Heart right ventricle (tissue), 16 donors: ENCODE measurements around the gene EFHD1. TPM values are rescaled to one million over a fixed set of nuclear protein-coding genes. Genes with fewer than 3 reads are reported as not detected.

Source experiments
- ATAC-seq, 8 donors: fragments of 200-7000 bp; cut with Tn5 transposase; one replicate each; pipeline ENCODE4 v1.9.1; 2020; ENCODE audit warnings: mild to moderate bottlenecking in 8 of 8, moderate library complexity in 8 of 8, moderate number of reproducible peaks in 1 of 8
- DNase-seq, 2 donors: peaks; one replicate each; pipeline ENCODE4 v3.0.0-alpha.2; 2020
- H3K27ac ChIP-seq, 10 donors: fragments of 200-600 bp; sonication (generic) in 2 of 10; one replicate each; pipeline versions ENCODE4 v1.5.0 to v1.8.0; 2020 to 2022; ENCODE audit warnings: mild to moderate bottlenecking in 3 of 10
- H3K27me3 ChIP-seq, 7 donors: fragments of 200-600 bp; one replicate each; pipeline ENCODE4 v1.8.0; 2021 to 2022; ENCODE audit warnings: mild to moderate bottlenecking in 2 of 7
- H3K36me3 ChIP-seq, 9 donors: fragments of 200-600 bp; sonication (generic) in 1 of 9; one replicate each; pipeline versions ENCODE4 v1.5.0 to v1.8.0; 2020 to 2022; ENCODE audit warnings: mild to moderate bottlenecking in 2 of 9
- H3K4me1 ChIP-seq, 9 donors: fragments of 200-600 bp; sonication (generic) in 1 of 9; one replicate each; pipeline versions ENCODE4 v1.5.0 to v1.8.0; 2020 to 2022; ENCODE audit warnings: mild to moderate bottlenecking in 4 of 9
- H3K4me3 ChIP-seq, 10 donors: fragments of 200-600 bp; sonication (generic) in 2 of 10; one replicate each; pipeline versions ENCODE4 v1.5.0 to v1.8.0; 2020 to 2022; ENCODE audit warnings: mild to moderate bottlenecking in 7 of 10, moderate library complexity in 2 of 10
- H3K9me3 ChIP-seq, 11 donors: fragments of 200-600 bp in 10 of 11; sonication (generic) in 2 of 11; one replicate each; pipeline versions ENCODE4 v1.5.0 to v1.8.0; 2013 to 2022; ENCODE audit warnings: mild to moderate bottlenecking in 2 of 11, control low read depth in 1 of 11, moderate library complexity in 1 of 11
- WGBS, 2 donors: extraction: QIAGEN DNeasy Blood & Tissue Kit; methylation state at CpG; one replicate each; pipeline ENCODE4 v1.1.7; 2013; ENCODE audit warnings: inconsistent platforms in 1 of 2; 5-methylcytosine and 5-hydroxymethylcytosine counted together
- intact Hi-C, 10 donors: fragments of 100-400 bp; cut with DNase I; formaldehyde crosslinking; loops; one replicate each; pipeline versions ENCODE4 v1.11.1 to v1.14.2; 2022
- polyA plus RNA-seq, 2 donors: library from polyadenylated mRNA; stranded (reverse); fragments of 200-250 nt; gene quantifications; one replicate each; pipeline ENCODE4 v1.2.3, GENCODE V29; 2013
- total RNA-seq, 10 donors: library from RNA; stranded (reverse); fragmentation: NEBNext Ultra II Directional in 3 of 10; extraction: Animal tissue kit (Norgen Biotek cat#: 25700) in 3 of 10; gene quantifications; one replicate each; pipeline versions ENCODE4 v1.2.1 to v1.2.4, GENCODE V29; 2021 to 2023
- TF ChIP-seq, protein P1 (sequence below), 9 donors: fragments of 200-600 bp; sonication (generic) in 2 of 9; IDR thresholded peaks; one replicate each; pipeline versions ENCODE4 v1.5.0 to v1.8.0; 2021 to 2022; ENCODE audit warnings: antibody characterized with exemption in 9 of 9, mild to moderate bottlenecking in 5 of 9, moderate library complexity in 1 of 9
- donor health status: Arrhythmogenic right ventricular cardiomyopathy.
- donor health status: ischemic (EF 13 %, LVEDD 7.1; RV severe dilation, severe dysfunction).
- donor health status: healthy with polysubstance abuse.
- donor health status: DM: no; HTN: yes; CAD: no.
- donor health status: DM: no; HTN: no; CAD: no.
- donor health status: ischemic (EF 25% LVEDD 6.9; RV normal size, moderate dysfunction).
- donor health status: ischemic (EF 25% LVEDD 5.7; RV mildly dilated, moderate dysfunction).
- donor health status: healthy.
- donor health status: DM: yes; HTN: yes; CAD: no.
- donor health status: Ischemic cardiomyopathy.
- donor health status: ischemic (EF 35%, LVEDD 5.7; RV mildly dilated, moderate dysfunction).
- donor health status: nonischemic (EF 11% LVEDD 7.7; RV severe dilation, severe dysfunction).
- donor health status: DM: yes; HTN: yes; CAD: no.
- donor health status: PGD.
- donor health status: ischemic (EF 29% LVEDD 5.4; RV normal size, mild dysfunction).
- donor health status: nonischemic (EF 23%, LVEDD 6.1; RV moderate dilation, normal function).

The EFHD1 gene
- total and polyA plus RNA-seq, 12 donors, result 8.1 to 36.2 (median 19.5) TPM

DNA sequence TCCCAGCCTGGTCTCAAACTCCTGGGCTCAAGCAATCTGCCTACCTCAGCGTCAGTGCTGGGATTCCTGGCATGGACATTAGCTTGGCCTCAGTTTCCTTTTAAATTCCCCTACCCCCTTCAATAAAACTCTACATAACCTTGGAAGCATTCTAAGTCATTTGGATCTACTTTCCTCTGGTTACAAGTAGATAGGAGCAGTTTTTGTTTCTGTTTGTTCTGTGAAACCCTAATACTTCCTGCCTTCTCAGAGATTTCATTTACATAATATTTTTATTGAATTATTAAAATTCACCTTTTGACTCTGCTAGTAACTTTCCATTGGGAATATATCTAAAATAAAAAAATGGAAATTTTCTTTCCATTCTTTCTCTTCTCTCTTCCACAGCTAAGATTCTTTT lies 89.6 kb downstream of the EFHD1 start:
- no peak overlapping the region for H3K27ac ChIP-seq
- H3K4me1 ChIP-seq, result peaks cover 0 to 26% (median 17%) of the 10 kb centered on the region in 9 donors
- H3K27me3 ChIP-seq, result no peaks in the 10 kb centered on the region
- DNase-seq (no peak), ATAC-seq (no peak)
- intact Hi-C loops, result no loop called here
- TF ChIP-seq, protein P1, sequence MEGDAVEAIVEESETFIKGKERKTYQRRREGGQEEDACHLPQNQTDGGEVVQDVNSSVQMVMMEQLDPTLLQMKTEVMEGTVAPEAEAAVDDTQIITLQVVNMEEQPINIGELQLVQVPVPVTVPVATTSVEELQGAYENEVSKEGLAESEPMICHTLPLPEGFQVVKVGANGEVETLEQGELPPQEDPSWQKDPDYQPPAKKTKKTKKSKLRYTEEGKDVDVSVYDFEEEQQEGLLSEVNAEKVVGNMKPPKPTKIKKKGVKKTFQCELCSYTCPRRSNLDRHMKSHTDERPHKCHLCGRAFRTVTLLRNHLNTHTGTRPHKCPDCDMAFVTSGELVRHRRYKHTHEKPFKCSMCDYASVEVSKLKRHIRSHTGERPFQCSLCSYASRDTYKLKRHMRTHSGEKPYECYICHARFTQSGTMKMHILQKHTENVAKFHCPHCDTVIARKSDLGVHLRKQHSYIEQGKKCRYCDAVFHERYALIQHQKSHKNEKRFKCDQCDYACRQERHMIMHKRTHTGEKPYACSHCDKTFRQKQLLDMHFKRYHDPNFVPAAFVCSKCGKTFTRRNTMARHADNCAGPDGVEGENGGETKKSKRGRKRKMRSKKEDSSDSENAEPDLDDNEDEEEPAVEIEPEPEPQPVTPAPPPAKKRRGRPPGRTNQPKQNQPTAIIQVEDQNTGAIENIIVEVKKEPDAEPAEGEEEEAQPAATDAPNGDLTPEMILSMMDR (IDR thresholded peaks at IDR 0.05), result no peak
- H3K4me3 ChIP-seq, result no peak overlapping the region
- WGBS, 2 donors, result 92 to 100% methylated on average over 1 of the region's 1 CpG
- peaks cover 0 to 78% (median 24%) of the 10 kb centered on the region in 9 donors for H3K36me3 ChIP-seq
- H3K9me3 ChIP-seq, result peaks cover 0 to 4% (median 0%) of the 10 kb centered on the region in 11 donors

DNA sequence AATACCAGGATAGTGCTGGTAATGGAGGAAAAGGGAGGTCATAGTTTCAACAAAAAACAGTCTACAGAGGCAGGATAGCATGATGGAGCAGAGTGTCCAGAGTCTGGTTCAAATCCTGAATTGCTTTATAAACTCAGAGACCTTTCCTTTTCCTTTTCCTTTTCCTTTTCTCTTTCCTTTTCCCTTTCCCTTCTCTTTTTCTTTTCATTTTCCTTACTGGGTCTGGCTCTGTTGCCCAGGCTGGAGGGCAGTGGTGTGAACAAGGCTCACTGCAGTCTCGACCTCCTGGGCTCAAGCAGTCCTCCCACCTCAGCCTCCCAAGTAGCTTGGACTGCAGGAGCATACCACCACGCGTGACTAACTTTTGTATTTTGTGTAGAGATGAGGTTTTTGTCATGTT lies 95.4 kb downstream of the EFHD1 start:
- Histone ChIP-seq H3K4me1 (peaks cover 0 to 5% (median 0%) of the 10 kb centered on the region in 9 donors), H3K36me3 (peaks cover 0 to 84% (median 24%) of the 10 kb centered on the region in 9 donors)

DNA sequence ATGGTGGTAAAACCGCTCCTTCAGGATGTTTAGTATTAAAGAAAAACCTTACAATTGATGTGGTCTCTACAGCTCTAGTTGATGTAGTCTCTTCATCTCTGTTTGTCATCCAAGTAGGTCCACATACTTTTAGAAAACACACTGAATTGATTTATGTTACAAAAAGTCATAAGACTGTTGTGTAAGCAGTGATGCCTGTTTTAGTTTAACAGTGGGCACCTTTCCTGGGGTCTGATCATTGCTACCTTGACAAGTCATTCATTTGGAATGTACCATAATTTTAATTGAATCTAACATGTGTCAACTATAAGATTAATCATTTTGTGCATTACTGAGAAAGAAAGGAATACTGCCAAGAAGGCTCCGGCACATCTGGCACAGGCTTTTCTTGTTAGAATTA lies 98.1 kb downstream of the EFHD1 start:
- Histone ChIP-seq H3K36me3 (peaks cover 0 to 84% (median 10%) of the 10 kb centered on the region in 9 donors), H3K9me3 (no peaks in the 10 kb centered on the region), H3K27ac (no peak overlapping the region), H3K4me1 (peaks cover 0 to 5% (median 0%) of the 10 kb centered on the region in 9 donors), H3K4me3 (no peak overlapping the region), H3K27me3 (no peaks in the 10 kb centered on the region)
- ATAC-seq (no peak), DNase-seq (no peak)
- 89 to 94% methylated on average over 2 of the region's 2 CpGs for WGBS, 2 donors
- TF ChIP-seq, protein P1 (IDR thresholded peaks at IDR 0.05), result no peak
- intact Hi-C loops, result no loop called here

More for the DNA sequence above, 95.4 kb downstream of the EFHD1 start:
- WGBS, 2 donors, result 95 to 96% methylated on average over 3 of the region's 3 CpGs
- TF ChIP-seq, protein P1 (IDR thresholded peaks at IDR 0.05), result no peak
- DNase-seq, result no peak
- no peak for ATAC-seq
- no peaks in the 10 kb centered on the region for H3K27me3 ChIP-seq
- intact Hi-C loops, result no loop called here
- no peak overlapping the region for H3K27ac ChIP-seq
- no peak overlapping the region for H3K4me3 ChIP-seq
- no peaks in the 10 kb centered on the region for H3K9me3 ChIP-seq

Other genes starting within 250 kb of the EFHD1 start
- not detected for gene ALPG, start 226.8 kb upstream of the EFHD1 start, total RNA-seq
- not detected for gene ALPG, start 226.8 kb upstream of the EFHD1 start, polyA plus RNA-seq
- not detected for gene ALPI, start 177.5 kb upstream of the EFHD1 start, total RNA-seq
- gene ALPI, start 177.5 kb upstream of the EFHD1 start, polyA plus RNA-seq, result not detected
- gene ECEL1, start 145.8 kb upstream of the EFHD1 start, total RNA-seq, result under 1 TPM in 3 of 10 donors, not detected in 7; 0.23 to 0.46 (median 0.31) TPM
- gene ECEL1, start 145.8 kb upstream of the EFHD1 start, polyA plus RNA-seq, result 1 to 10 TPM in 1 of 2 donors, not detected in 1; 1.5 TPM
- gene PRSS56, start 113.2 kb upstream of the EFHD1 start, total RNA-seq, result under 1 TPM in 3 of 10 donors, not detected in 7; 0.12 to 0.35 (median 0.23) TPM
- under 1 TPM in 1 of 2 donors, not detected in 1; 0.15 TPM for gene PRSS56, start 113.2 kb upstream of the EFHD1 start, polyA plus RNA-seq
- under 1 TPM in 3 of 10 donors, not detected in 7; 0.12 to 0.57 (median 0.21) TPM for gene CHRND, start 107.4 kb upstream of the EFHD1 start, total RNA-seq
- gene CHRND, start 107.4 kb upstream of the EFHD1 start, polyA plus RNA-seq, result under 1 TPM in 1 of 2 donors, not detected in 1; 0.03 TPM
- not detected for gene CHRNG, start 93.9 kb upstream of the EFHD1 start, total RNA-seq
- not detected for gene CHRNG, start 93.9 kb upstream of the EFHD1 start, polyA plus RNA-seq
- 1 to 10 TPM; 1.4 to 2.6 (median 2.0) TPM for gene TIGD1, start 83.0 kb upstream of the EFHD1 start, total RNA-seq
- gene TIGD1, start 83.0 kb upstream of the EFHD1 start, polyA plus RNA-seq, result 1 to 10 TPM; 1.6 to 6.9 TPM
- 10 to 100 TPM; 30.3 to 58.1 (median 37.7) TPM for gene EIF4E2, start 82.9 kb upstream of the EFHD1 start, total RNA-seq
- gene EIF4E2, start 82.9 kb upstream of the EFHD1 start, polyA plus RNA-seq, result 10 to 100 TPM; 42.5 to 55.6 TPM
- 10 to 100 TPM; 54.9 to 71.7 (median 66.5) TPM for gene GIGYF2, start 63.7 kb downstream of the EFHD1 start, total RNA-seq
- gene GIGYF2, start 63.7 kb downstream of the EFHD1 start, polyA plus RNA-seq, result 10 to 100 TPM in 1 of 2 donors, 1 to 10 TPM in 1; 9.9 to 28.6 TPM
- not detected for gene KCNJ13, start 143.0 kb downstream of the EFHD1 start, total RNA-seq
- gene KCNJ13, start 143.0 kb downstream of the EFHD1 start, polyA plus RNA-seq, result not detected
- gene SNORC, start 236.7 kb downstream of the EFHD1 start, total RNA-seq, result 1 to 10 TPM in 4 of 10 donors, under 1 TPM in 6; 0.71 to 1.7 (median 0.94) TPM
- 1 to 10 TPM in 1 of 2 donors, under 1 TPM in 1; 0.70 to 1.6 TPM for gene SNORC, start 236.7 kb downstream of the EFHD1 start, polyA plus RNA-seq